GM10248 (cell line): Measurements from ENCODE around the gene RETREG2.

Experiments used
- CTCF ChIA-PET: fragments of 300-600 bp; sonication (Branson Sonifier 250); formaldehyde crosslinking; extraction: SDS; loops from one replicate; lab custom pipeline; 2021; ENCODE audit warnings: antibody characterized with exemption; lab: Yijun Ruan, JAX
- POLR2A ChIA-PET: fragments of 350-650 bp; sonication (Branson Sonifier 250); formaldehyde crosslinking; extraction: SDS; loops from one replicate; lab custom pipeline; 2020; ENCODE audit warnings: antibody characterized with exemption; lab: Yijun Ruan, JAX
- DNase-seq: peaks from one replicate; pipeline ENCODE4 v3.0.0; 2012; ENCODE audit errors: extremely low spot score
- CTCF ChIP-seq: IDR thresholded peaks from 2 replicates; pipeline ENCODE4 v1.5.1; 2012; ENCODE audit warnings: mild to moderate bottlenecking, low read depth; ENCODE audit errors: extremely low read depth, missing control alignments, control extremely low read depth

The RETREG2 gene

DNA sequence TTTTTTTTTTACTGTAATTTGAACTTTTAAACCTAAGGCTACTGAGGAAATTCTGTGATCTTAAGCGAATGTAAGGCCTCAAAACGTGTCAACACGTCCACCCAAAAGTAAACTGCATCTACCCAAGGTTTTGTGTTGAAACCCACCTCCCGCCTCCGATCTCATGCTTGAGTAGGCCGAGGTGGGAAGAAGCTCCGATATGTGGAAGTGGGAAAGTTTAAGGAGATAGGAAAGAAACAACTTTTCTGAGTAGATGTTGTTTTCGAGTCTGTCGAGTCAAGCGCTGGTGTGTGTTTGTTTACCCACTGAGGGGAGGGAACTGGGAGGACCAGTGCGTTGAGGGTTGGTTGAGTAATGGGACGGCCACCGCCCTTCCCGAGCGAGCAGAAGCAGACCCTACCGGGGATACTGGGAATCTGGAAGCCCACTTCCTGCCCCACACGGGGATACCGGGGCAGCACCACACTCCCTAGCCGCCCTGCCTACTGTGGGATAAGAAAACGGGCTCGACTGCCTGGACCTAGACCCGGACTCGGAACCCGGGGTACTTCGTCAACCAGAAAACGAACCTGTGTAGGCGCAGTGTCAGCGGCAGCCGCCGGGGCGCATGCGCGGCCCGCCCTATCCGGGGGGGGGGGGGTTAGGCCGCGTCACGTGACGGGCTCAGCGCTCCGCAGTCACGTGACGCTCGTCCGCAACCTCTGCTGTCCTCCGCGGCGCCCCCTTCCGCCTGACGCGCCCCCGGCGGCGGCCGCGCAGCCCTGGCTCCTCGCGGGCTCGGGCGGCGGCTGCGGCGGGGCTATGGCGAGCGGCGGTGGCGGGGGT, at the start of gene RETREG2:
TSS of gene RETREG2 (plus strand) at position 724 of the 825 bp plus-strand sequence. CDS start at position 802, 78 bp downstream.
- DNase-seq, result peak; percentile 98
- ChIA-PET CTCF (interaction anchor here (1.4 to 3.5 kb wide), 2 partner anchors 11 to 103 kb away, joined by 3 to 13 read pairs; no protein-coding TSS in a partner anchor), POLR2A (no interaction called here)
- peak; percentile 71 for TF ChIP-seq CTCF

DNA sequence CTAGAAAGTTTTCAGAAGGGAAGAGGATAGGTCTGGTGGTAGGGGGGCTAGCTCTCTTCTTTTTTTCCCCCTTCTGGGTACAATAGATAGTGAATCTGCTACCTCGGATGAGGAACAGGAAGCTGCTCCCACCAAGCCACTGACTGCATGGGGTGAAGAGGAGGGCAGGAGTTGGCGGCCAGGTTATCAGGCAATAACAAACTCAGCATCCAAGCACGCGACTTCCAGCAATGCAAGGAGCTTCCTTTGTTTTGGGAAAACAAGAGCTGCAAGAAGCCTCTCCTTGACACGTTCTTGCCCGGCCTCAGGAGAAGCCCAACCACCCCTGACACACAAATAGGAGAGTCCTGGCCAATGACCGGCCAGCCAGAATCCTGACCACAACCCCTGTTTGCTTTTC, 49.7 kb upstream of the RETREG2 start:
- no peak for TF ChIP-seq CTCF
- ChIA-PET CTCF (interaction anchor here (0.9 to 8.4 kb wide), 10 partner anchors 9 to 70 kb away, joined by 3 to 90 read pairs (median 4); no protein-coding TSS in a partner anchor), POLR2A (no interaction called here)
- DNase-seq, result no peak

- TF ChIP-seq CTCF, result no peak
- POLR2A ChIA-PET, result no interaction called here
- DNase-seq, result no peak
- CTCF ChIA-PET, result interaction anchor here (0.8 to 8.4 kb wide), 8 partner anchors 10 to 166 kb away, joined by 3 to 90 read pairs (median 4); partner anchors contain the start of gene IHH
Observed at GRCh38 chr2:219129589-219129988, 48.5 kb upstream of the RETREG2 start.

GRCh38 chr2:219131327-219131726, 46.7 kb upstream of the RETREG2 start:
- ChIA-PET POLR2A (no interaction called here), CTCF (interaction anchor here (1.7 to 8.4 kb wide), 5 partner anchors 12 to 73 kb away, joined by 4 to 90 read pairs (median 10); partner anchors contain the start of gene IHH)
- DNase-seq, result no peak
- no peak for TF ChIP-seq CTCF

DNA sequence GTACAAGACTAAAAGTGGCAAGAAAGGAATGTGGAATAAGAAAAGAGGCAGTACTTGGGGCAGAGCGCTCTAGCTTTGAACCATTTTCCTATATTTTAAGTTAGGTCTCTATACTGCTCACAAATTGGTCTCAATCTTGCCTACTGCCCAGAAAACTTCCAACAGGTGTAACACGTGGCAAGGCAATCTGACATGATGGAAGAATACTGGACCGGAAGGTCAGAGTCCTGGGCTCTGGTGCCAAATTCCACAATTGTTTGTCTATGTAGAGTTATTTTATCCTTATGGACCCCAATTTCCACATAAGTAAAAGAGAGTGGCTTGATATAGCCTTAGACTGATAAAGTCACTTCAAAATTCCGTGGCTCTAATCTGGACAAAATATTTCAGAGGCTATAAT, 46.3 kb upstream of the RETREG2 start:
- no peak for DNase-seq
- no peak for TF ChIP-seq CTCF
- POLR2A ChIA-PET, result no interaction called here
- CTCF ChIA-PET, result interaction anchor here (1.7 to 8.4 kb wide), 5 partner anchors 12 to 164 kb away, joined by 4 to 90 read pairs (median 10); no protein-coding TSS in a partner anchor

DNA sequence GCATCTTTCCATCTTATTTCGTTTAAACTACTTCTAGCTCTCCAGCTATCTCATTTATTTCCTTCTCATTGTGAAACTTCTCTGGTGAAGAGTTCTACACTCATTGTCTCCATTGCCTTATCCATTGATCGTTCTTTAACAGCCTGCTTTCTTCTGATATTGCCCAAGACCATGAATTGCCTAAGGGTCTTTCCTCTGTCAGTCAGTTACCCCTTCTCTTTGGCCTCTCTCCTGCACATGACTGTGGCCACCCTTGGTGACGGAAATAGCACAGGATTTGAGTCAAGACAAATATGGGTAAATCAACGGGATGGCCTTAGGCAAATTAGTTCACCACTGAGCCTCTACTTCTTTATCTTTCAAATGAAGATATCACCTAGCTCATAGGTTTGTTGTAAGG, 44.1 kb upstream of the RETREG2 start:
- ChIA-PET POLR2A (no interaction called here), CTCF (interaction anchor here (0.8 to 8.4 kb wide), 8 partner anchors 9 to 161 kb away, joined by 3 to 90 read pairs (median 4); no protein-coding TSS in a partner anchor)
- no peak for DNase-seq
- no peak for TF ChIP-seq CTCF
